H9 (cell line): ENCODE data around the gene NDUFB4. TPM values are rescaled to one million over a fixed set of nuclear protein-coding genes. Genes with fewer than 3 reads are reported as not detected.

Source experiments
- DNase-seq: peaks from one replicate; pipeline ENCODE4 v3.0.0-alpha.2; 2017
- H2AFZ ChIP-seq: one replicate; pipeline ENCODE4 v1.6.1; 2013; ENCODE audit warnings: mild to moderate bottlenecking, low read length, control low read depth, moderate library complexity
- H2AK5ac ChIP-seq: 2 replicates; pipeline ENCODE4 v1.6.1; 2013; ENCODE audit warnings: low read length, control low read depth, mixed read lengths; ENCODE audit not compliant: insufficient read length
- H2BK120ac ChIP-seq: one replicate; pipeline ENCODE4 v1.6.1; 2013; ENCODE audit warnings: low read depth, mild to moderate bottlenecking, low read length, control low read depth, inconsistent platforms; ENCODE audit not compliant: poor library complexity, severe bottlenecking
- H2BK12ac ChIP-seq: 2 replicates; pipeline ENCODE4 v1.6.1; 2013; ENCODE audit warnings: low read length, control low read depth, mixed read lengths, low read depth; ENCODE audit not compliant: insufficient read length
- H2BK15ac ChIP-seq: 2 replicates; pipeline ENCODE4 v1.6.1; 2013; ENCODE audit warnings: low read depth, low read length, control low read depth
- H2BK20ac ChIP-seq: one replicate; pipeline ENCODE4 v1.6.1; 2013; ENCODE audit warnings: low read depth, mild to moderate bottlenecking, low read length, control low read depth, inconsistent platforms; ENCODE audit not compliant: poor library complexity, severe bottlenecking
- H2BK5ac ChIP-seq: 2 replicates; pipeline ENCODE4 v1.6.1; 2013; ENCODE audit warnings: low read length, control low read depth, mixed read lengths; ENCODE audit not compliant: insufficient read length
- H3K14ac ChIP-seq: 2 replicates; pipeline ENCODE4 v1.6.1; 2013; ENCODE audit warnings: low read length, control low read depth; ENCODE audit not compliant: insufficient read depth
- H3K18ac ChIP-seq: 2 replicates; pipeline ENCODE4 v1.6.1; 2013; ENCODE audit warnings: low read depth, mild to moderate bottlenecking, mixed read lengths, low read length, control low read depth; ENCODE audit not compliant: insufficient read length
- H3K23ac ChIP-seq: 2 replicates; pipeline ENCODE4 v1.6.1; 2013; ENCODE audit warnings: low read length, control low read depth, mixed read lengths, low read depth; ENCODE audit not compliant: insufficient read length
- H3K23me2 ChIP-seq: 2 replicates; pipeline ENCODE4 v1.6.1; 2013; ENCODE audit warnings: low read depth, mild to moderate bottlenecking, mixed read lengths, low read length, control low read depth; ENCODE audit not compliant: insufficient read length, poor library complexity, severe bottlenecking
- H3K27ac ChIP-seq: 2 replicates; pipeline ENCODE4 v1.5.1; 2013; ENCODE audit warnings: low read length, control low read depth, mixed read lengths, low read depth; ENCODE audit not compliant: insufficient read length
- H3K27me3 ChIP-seq: 2 replicates; pipeline ENCODE4 v1.6.1; 2013; ENCODE audit warnings: low read length, control low read depth, inconsistent platforms; ENCODE audit not compliant: insufficient read depth
- H3K4ac ChIP-seq: 2 replicates; pipeline ENCODE4 v1.6.1; 2013; ENCODE audit warnings: low read depth, mild to moderate bottlenecking, control low read depth, inconsistent platforms, low read length, moderate library complexity
- H3K4me1 ChIP-seq: 2 replicates; pipeline ENCODE4 v1.6.1; 2013; ENCODE audit warnings: low read length, control low read depth, inconsistent platforms; ENCODE audit not compliant: insufficient read depth
- H3K4me2 ChIP-seq: 2 replicates; pipeline ENCODE4 v1.6.1; 2013; ENCODE audit warnings: low read length, control low read depth, mixed read lengths; ENCODE audit not compliant: insufficient read length, insufficient read depth
- H3K56ac ChIP-seq: 2 replicates; pipeline ENCODE4 v1.6.1; 2013; ENCODE audit warnings: low read depth, mild to moderate bottlenecking, mixed read lengths, low read length, control low read depth; ENCODE audit not compliant: insufficient read length
- H3K79me1 ChIP-seq: 2 replicates; pipeline ENCODE4 v1.6.1; 2013; ENCODE audit warnings: low read depth, mild to moderate bottlenecking, moderate library complexity, low read length, control low read depth, inconsistent platforms; ENCODE audit not compliant: insufficient read depth, poor library complexity, severe bottlenecking
- H3K79me2 ChIP-seq: 2 replicates; pipeline ENCODE4 v1.6.1; 2013; ENCODE audit warnings: low read length, control low read depth, inconsistent platforms; ENCODE audit not compliant: insufficient read depth
- H3K9ac ChIP-seq: 2 replicates; pipeline ENCODE4 v1.6.1; 2013; ENCODE audit warnings: low read length, control low read depth, mixed read lengths; ENCODE audit not compliant: insufficient read length; ENCODE audit errors: extremely low read depth
- H3K9me3 ChIP-seq: one replicate; pipeline ENCODE4 v1.6.1; 2013; ENCODE audit warnings: low read depth, low read length, inconsistent platforms; ENCODE audit not compliant: control insufficient read depth
- H3T11ph ChIP-seq: one replicate; pipeline ENCODE4 v1.6.1; 2013; ENCODE audit warnings: mild to moderate bottlenecking, low read length, control low read depth, inconsistent platforms
- H4K20me1 ChIP-seq: one replicate; pipeline ENCODE4 v1.6.1; 2013; ENCODE audit not compliant: control insufficient read depth, insufficient read length, insufficient read depth
- H4K5ac ChIP-seq: 2 replicates; pipeline ENCODE4 v1.6.1; 2013; ENCODE audit warnings: low read depth, mild to moderate bottlenecking, mixed read lengths, low read length, control low read depth; ENCODE audit not compliant: insufficient read length
- H4K8ac ChIP-seq: replicated peaks from 2 replicates; pipeline ENCODE4 v1.6.1; 2013; ENCODE audit warnings: low read length, control low read depth, mixed read lengths, low read depth; ENCODE audit not compliant: insufficient read length
- H4K91ac ChIP-seq: 2 replicates; pipeline ENCODE4 v1.6.1; 2013; ENCODE audit warnings: low read depth, mild to moderate bottlenecking, moderate library complexity, mixed read lengths, low read length, control low read depth; ENCODE audit not compliant: insufficient read length
- H3K27ac Mint-ChIP-seq, 3 experiments: 2 replicates in 2 of 3; 3 replicates in 1 of 3; pipeline ENCODE4 v1.8.0; 2020 to 2021; ENCODE audit warnings: mixed read lengths in 3 of 3, mild to moderate bottlenecking in 1 of 3, moderate library complexity in 1 of 3
- H3K27me3 Mint-ChIP-seq: 2 replicates; pipeline ENCODE4 v1.8.0; 2021; ENCODE audit warnings: low read depth, mild to moderate bottlenecking, moderate library complexity, mixed read lengths
- H3K36me3 Mint-ChIP-seq, 3 experiments: 2 replicates in 2 of 3; 3 replicates in 1 of 3; pipeline ENCODE4 v1.8.0; 2020 to 2021; ENCODE audit warnings: low read depth in 3 of 3, mixed read lengths in 3 of 3; ENCODE audit not compliant: insufficient read depth in 1 of 3
- H3K4me1 Mint-ChIP-seq, 2 experiments: 2 replicates each; pipeline ENCODE4 v1.8.0; 2020; ENCODE audit warnings: mixed read lengths in 2 of 2
- H3K4me3 Mint-ChIP-seq, 2 experiments: 2 replicates in 1 of 2; 3 replicates in 1 of 2; pipeline ENCODE4 v1.8.0; 2020 to 2021; ENCODE audit warnings: mild to moderate bottlenecking in 2 of 2, mixed read lengths in 2 of 2, moderate library complexity in 1 of 2
- H3K9me3 Mint-ChIP-seq, 2 experiments: 2 replicates in 1 of 2; 3 replicates in 1 of 2; pipeline ENCODE4 v1.8.0; 2020; ENCODE audit warnings: mild to moderate bottlenecking in 2 of 2, mixed read lengths in 2 of 2, moderate library complexity in 1 of 2
- WGBS: extraction: QIAGEN DNeasy Blood & Tissue Kit; methylation state at CpG from one replicate; pipeline ENCODE4 v1.1.7; 2013; ENCODE audit warnings: missing lambda C conversion rate, low lambda C conversion rate, mixed read lengths; ENCODE audit not compliant: insufficient read length; ENCODE audit errors: extremely low coverage; 5-methylcytosine and 5-hydroxymethylcytosine counted together
- total RNA-seq: library from RNA; stranded (reverse); gene quantifications from 2 replicates; pipeline ENCODE4 v1.2.1, GENCODE V29; 2021
- TF ChIP-seq, protein P1 (sequence below): fragments of 200-600 bp; sonication (generic); conservative IDR thresholded peaks from 3 replicates; pipeline ENCODE4 v1.8.0; 2021; ENCODE audit warnings: antibody characterized with exemption, mild to moderate bottlenecking

Gene NDUFB4
- total RNA-seq, 1 experiment from 2014 or later: 217 TPM

DNA sequence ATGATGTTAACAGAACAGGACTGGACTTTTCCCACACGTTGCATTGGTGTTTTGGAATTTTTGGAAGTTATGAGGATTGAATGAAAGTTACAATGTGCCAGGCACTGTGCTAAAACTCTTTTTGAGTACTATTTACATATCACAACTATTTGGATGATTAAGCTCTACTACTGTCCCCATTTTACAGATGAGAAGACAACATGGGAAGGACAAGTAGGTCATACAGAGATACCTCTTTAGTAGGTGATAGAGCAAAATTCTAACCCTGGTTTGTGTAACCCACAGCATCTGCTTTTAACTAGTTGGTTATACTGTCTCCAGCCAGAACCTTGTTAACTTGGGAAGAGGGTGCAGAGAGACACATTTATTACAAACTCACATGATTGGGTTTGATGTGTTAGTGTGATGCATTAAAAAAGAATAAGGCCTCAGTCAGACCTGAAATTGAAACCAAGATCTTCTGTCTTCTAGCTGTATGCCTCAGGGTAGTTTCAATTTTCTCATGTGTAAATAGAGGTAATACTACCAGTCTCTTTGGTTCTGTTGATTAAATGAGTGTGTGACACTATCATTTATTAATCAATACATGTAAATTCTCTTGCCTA is 1.4 kb downstream of the NDUFB4 start:
- Histone ChIP-seq H3K4me2 (peak overlapping the region; percentile 42), H4K20me1 (no peaks in the 10 kb centered on the region), H3K23me2 (no peaks in the 10 kb centered on the region), H4K8ac (no peak overlapping the region), H3K79me1 (no peaks in the 10 kb centered on the region), H3K4me1 (no peaks in the 10 kb centered on the region), H3K4ac (no peak overlapping the region), H3K9ac (no peak overlapping the region), H3K14ac (no peak overlapping the region), H3K9me3 (no peaks in the 10 kb centered on the region), H2BK12ac (no peak overlapping the region), H3K79me2 (peaks cover 9% of the 10 kb centered on the region; the same call in 1 of the 2 replicates), H3K27ac (no peak overlapping the region), H3K18ac (no peak overlapping the region), H2BK20ac (no peak overlapping the region), H3K56ac (no peak overlapping the region), H3T11ph (no peak overlapping the region), H4K91ac (no peak overlapping the region), H2BK15ac (no peak overlapping the region), H3K23ac (no peak overlapping the region), H2AFZ (no peak overlapping the region), H2AK5ac (no peak overlapping the region), H2BK120ac (no peak overlapping the region), H4K5ac (no peak overlapping the region), H2BK5ac (no peak overlapping the region), H3K27me3 (no peaks in the 10 kb centered on the region)
- H3K4me1 Mint-ChIP-seq: peaks cover 7 to 8% of the 10 kb centered on the region in 2 experiments
- H3K36me3 Mint-ChIP-seq: peaks cover 3 to 20% (median 18%) of the 10 kb centered on the region in 3 experiments
- TF ChIP-seq, protein P1, sequence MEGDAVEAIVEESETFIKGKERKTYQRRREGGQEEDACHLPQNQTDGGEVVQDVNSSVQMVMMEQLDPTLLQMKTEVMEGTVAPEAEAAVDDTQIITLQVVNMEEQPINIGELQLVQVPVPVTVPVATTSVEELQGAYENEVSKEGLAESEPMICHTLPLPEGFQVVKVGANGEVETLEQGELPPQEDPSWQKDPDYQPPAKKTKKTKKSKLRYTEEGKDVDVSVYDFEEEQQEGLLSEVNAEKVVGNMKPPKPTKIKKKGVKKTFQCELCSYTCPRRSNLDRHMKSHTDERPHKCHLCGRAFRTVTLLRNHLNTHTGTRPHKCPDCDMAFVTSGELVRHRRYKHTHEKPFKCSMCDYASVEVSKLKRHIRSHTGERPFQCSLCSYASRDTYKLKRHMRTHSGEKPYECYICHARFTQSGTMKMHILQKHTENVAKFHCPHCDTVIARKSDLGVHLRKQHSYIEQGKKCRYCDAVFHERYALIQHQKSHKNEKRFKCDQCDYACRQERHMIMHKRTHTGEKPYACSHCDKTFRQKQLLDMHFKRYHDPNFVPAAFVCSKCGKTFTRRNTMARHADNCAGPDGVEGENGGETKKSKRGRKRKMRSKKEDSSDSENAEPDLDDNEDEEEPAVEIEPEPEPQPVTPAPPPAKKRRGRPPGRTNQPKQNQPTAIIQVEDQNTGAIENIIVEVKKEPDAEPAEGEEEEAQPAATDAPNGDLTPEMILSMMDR: no peak
- H3K9me3 Mint-ChIP-seq: no peaks in the 10 kb centered on the region
- H3K4me3 Mint-ChIP-seq: peak overlapping the region in 1 of 2 experiments; percentile 57
- WGBS: no CpG with 5 or more reads among the region's 1 CpG
- peak overlapping the region in 1 of 3 experiments; percentile 52; a peak in 2 of 7 replicates for H3K27ac Mint-ChIP-seq
- DNase-seq: no peak
- no peaks in the 10 kb centered on the region; the same call in 1 of the 2 replicates for H3K27me3 Mint-ChIP-seq
